Superior temporal gyrus (tissue), 1 donor: ENCODE results near the gene TOX2.

Experiments
- DNase-seq: peaks from one replicate; pipeline ENCODE4 v3.0.0-alpha.2; 2016; ENCODE audit errors: extremely low spot score

Gene TOX2

GRCh38 chr20:43940518-43941225 lies 26.0 kb downstream of the TOX2 start:
- DNase-seq = no peak

- no peak for DNase-seq
Measured at GRCh38 chr20:43941476-43942200, 27.0 kb downstream of the TOX2 start.

- no peak for DNase-seq
Measured at GRCh38 chr20:43942201-43942590, 27.5 kb downstream of the TOX2 start.

GRCh38 chr20:43942667-43943285 lies 28.1 kb downstream of the TOX2 start:
- DNase-seq = no peak

- DNase-seq = no peak
Measured at GRCh38 chr20:43943725-43944124, 29.1 kb downstream of the TOX2 start.

GRCh38 chr20:43944653-43945235 lies 30.1 kb downstream of the TOX2 start:
- no peak for DNase-seq

- no peak for DNase-seq
Measured at GRCh38 chr20:43945391-43946205, 30.9 kb downstream of the TOX2 start.

GRCh38 chr20:43946206-43946491 lies 31.5 kb downstream of the TOX2 start:
- DNase-seq = no peak

- no peak for DNase-seq
Measured at GRCh38 chr20:43946659-43947315, 32.1 kb downstream of the TOX2 start.

GRCh38 chr20:43947316-43947710 lies 32.7 kb downstream of the TOX2 start:
- no peak for DNase-seq

GRCh38 chr20:43948455-43948854 lies 33.8 kb downstream of the TOX2 start:
- no peak for DNase-seq

GRCh38 chr20:43949248-43949647 lies 34.6 kb downstream of the TOX2 start:
- DNase-seq = no peak

- DNase-seq = no peak
Measured at GRCh38 chr20:43949741-43950618, 35.3 kb downstream of the TOX2 start.

GRCh38 chr20:43953919-43954592 lies 39.4 kb downstream of the TOX2 start:
- no peak for DNase-seq

- no peak for DNase-seq
Measured at GRCh38 chr20:43954704-43955061, 40.0 kb downstream of the TOX2 start.

GRCh38 chr20:43955062-43955749 lies 40.6 kb downstream of the TOX2 start:
- DNase-seq = no peak

- DNase-seq = no peak
Measured at GRCh38 chr20:43955750-43956191, 41.1 kb downstream of the TOX2 start.

GRCh38 chr20:43957392-43957791 lies 42.7 kb downstream of the TOX2 start:
- no peak for DNase-seq

GRCh38 chr20:43958626-43959025 lies 44.0 kb downstream of the TOX2 start:
- no peak for DNase-seq
